Effector CD8-positive, alpha-beta T cell (primary cell): ENCODE measurements around the gene PARD3B.

Experiments
- DNase-seq: peaks from one replicate; lab custom pipeline; 2025; lab: John Stamatoyannopoulos, UW

The PARD3B gene

GRCh38 chr2:205500065-205500464 lies 954.8 kb downstream of the PARD3B start:
- no peak for DNase-seq

GRCh38 chr2:205500951-205501350 lies 955.7 kb downstream of the PARD3B start:
- no peak for DNase-seq

- DNase-seq: no peak
Observed at GRCh38 chr2:205501826-205502225, 956.6 kb downstream of the PARD3B start.

GRCh38 chr2:205505371-205505770 lies 960.1 kb downstream of the PARD3B start:
- no peak for DNase-seq

- DNase-seq: no peak
Observed at GRCh38 chr2:205509655-205510054, 964.4 kb downstream of the PARD3B start.

- DNase-seq: no peak
Observed at GRCh38 chr2:205510345-205510744, 965.1 kb downstream of the PARD3B start.

- DNase-seq: no peak
Observed at GRCh38 chr2:205511221-205511620, 965.9 kb downstream of the PARD3B start.

- DNase-seq: no peak
Observed at GRCh38 chr2:205511641-205512040, 966.4 kb downstream of the PARD3B start.

GRCh38 chr2:205520311-205520710 lies 975.0 kb downstream of the PARD3B start:
- DNase-seq: no peak

GRCh38 chr2:205524656-205525055 lies 979.4 kb downstream of the PARD3B start:
- DNase-seq: no peak

GRCh38 chr2:205527801-205528200 lies 982.5 kb downstream of the PARD3B start:
- no peak for DNase-seq

GRCh38 chr2:205531072-205531471 lies 985.8 kb downstream of the PARD3B start:
- DNase-seq: no peak

- DNase-seq: no peak
Observed at GRCh38 chr2:205531489-205532148, 986.3 kb downstream of the PARD3B start.

GRCh38 chr2:205535001-205535400 lies 989.7 kb downstream of the PARD3B start:
- DNase-seq: no peak

- no peak for DNase-seq
Observed at GRCh38 chr2:205539603-205540002, 994.3 kb downstream of the PARD3B start.

GRCh38 chr2:205540036-205540435 lies 994.8 kb downstream of the PARD3B start:
- no peak for DNase-seq

- no peak for DNase-seq
Observed at GRCh38 chr2:205543262-205543843, 998.1 kb downstream of the PARD3B start.

- DNase-seq: no peak
Observed at GRCh38 chr2:205543937-205544702, 998.8 kb downstream of the PARD3B start.

- DNase-seq: no peak
Observed at GRCh38 chr2:205545971-205546816, 1000.9 kb downstream of the PARD3B start.

GRCh38 chr2:205555566-205556230 lies 1010.4 kb downstream of the PARD3B start:
- no peak for DNase-seq

- DNase-seq: no peak
Observed at GRCh38 chr2:205556357-205556756, 1011.1 kb downstream of the PARD3B start.
